HG03521 (cell line): ENCODE measurements around the gene CDC42SE2.
"Not testable (repeated sequence)": the region's sequence is repeated elsewhere in the genome, so short reads cannot be mapped to it uniquely, and the experiment has no call there.

Experiments
- ATAC-seq: cut with Tn5 transposase; IDR thresholded peaks from one replicate; pipeline ENCODE4 v1.9.1; 2021; ENCODE audit warnings: mild to moderate bottlenecking, moderate library complexity; ENCODE audit not compliant: unreplicated experiment

The CDC42SE2 gene

GRCh38 chr5:131277875-131278740, 14.3 kb downstream of the CDC42SE2 start:
- ATAC-seq = no peak

DNA sequence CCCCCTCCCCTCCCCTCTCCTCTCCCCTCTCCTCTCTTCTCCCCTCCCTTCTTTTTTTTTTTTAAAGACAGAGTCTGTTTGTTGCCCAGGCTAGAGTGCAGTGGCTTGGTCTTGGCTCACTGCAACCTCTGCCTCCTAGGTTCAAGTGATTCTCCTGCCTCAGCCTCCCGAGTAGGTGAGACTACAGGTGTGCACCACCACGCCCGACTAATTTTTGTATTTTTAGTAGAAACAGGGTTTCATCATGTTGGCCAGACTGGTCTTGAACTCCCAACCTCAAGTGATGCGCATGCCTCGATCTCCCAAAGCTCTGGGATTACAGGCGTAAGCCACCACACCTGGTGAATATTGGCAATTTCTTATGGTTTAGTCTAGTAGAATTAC, 14.9 kb downstream of the CDC42SE2 start:
- not testable (repeated sequence) for ATAC-seq

- no peak for ATAC-seq
Measured at GRCh38 chr5:131279204-131279603, 15.4 kb downstream of the CDC42SE2 start.

- ATAC-seq = no peak
Measured at GRCh38 chr5:131280417-131280816, 16.6 kb downstream of the CDC42SE2 start.

DNA sequence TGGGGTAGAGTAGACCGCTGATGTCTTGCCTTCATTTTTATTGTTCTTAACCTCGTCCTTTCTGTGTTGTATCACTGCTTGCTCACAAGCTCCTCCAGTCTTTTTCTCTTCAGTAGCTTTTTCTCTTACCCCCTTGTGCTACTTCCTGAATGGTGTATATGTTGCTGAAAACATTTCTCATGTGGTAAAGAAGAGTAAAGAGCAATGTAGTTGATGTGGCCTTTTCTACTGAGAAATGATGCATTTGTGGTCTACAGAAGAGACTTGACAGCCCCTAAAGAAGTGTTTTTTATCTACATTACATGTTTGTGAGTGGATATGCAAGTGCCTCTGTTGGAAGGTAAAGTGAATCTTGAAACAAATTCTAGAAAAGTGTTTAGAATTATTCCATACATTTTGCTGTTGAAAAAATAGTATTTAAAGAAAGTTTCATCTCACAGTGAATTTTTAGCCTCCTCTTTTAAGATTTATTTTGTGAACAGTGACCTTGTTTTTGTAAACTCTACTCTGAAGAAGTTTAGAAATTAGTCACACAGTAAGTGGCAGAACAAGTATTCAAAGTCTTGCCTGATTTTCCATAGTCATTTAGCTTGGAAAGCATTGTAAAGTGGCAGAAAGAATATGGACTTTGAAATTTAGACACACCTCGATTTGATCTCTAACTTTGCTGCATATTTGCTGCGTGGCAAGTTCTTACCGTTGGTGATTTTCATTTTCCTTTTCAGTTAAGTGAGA, 17.4 kb downstream of the CDC42SE2 start:
- peak; percentile 38 for ATAC-seq

- no peak for ATAC-seq
Measured at GRCh38 chr5:131281868-131282234, 18.0 kb downstream of the CDC42SE2 start.

DNA sequence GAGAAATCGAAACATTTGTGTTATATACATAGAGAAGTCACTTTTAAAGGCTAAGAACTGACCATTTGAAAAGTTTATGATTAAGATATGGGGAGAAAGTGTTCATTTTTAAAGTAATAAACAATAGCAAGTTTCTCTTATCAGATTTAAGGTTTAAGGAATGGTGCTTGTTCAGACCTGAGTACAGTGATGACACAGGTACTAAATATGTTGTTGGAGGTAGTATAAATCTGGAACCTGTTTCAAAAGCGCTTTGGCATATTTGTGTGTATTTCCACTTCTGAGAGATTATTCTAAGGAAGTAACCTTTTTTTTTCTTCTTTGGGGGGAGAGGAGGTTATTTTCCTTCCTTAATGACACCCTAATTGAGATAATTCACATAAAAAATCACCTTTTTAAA, 18.4 kb downstream of the CDC42SE2 start:
- no peak for ATAC-seq

DNA sequence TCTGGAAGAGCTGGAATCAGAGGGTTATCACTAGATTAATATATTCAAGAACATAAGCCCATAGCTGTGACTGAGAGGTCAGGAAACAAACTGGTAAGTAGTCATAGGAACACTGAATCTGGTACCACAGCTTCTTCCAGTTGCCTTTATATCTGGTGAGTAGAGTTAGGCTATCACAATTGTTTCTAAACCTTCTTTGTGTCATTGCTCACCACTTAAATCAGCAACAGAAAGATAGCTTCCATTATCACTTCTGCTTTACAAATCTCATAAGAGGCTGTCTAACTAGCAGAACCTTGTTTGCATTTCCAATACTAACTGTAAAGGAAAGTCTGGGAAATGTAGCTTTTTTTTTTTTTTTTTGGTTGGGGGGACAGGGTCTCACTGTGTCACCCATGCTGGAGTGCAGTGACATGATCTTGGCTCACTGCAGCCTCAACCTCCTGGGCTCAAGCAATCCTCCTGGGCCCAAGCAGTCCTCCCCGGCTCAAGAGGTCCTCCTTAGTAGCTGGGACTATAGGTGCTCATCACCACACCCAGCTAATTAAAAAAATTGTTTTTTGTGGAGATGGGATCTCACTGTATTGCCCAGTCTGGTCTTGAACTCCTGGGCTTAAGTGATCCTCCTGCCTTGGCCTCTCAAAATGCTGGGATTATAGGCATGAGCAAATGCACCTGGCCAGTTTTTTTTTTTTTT, 22.0 kb downstream of the CDC42SE2 start:
- no peak for ATAC-seq

DNA sequence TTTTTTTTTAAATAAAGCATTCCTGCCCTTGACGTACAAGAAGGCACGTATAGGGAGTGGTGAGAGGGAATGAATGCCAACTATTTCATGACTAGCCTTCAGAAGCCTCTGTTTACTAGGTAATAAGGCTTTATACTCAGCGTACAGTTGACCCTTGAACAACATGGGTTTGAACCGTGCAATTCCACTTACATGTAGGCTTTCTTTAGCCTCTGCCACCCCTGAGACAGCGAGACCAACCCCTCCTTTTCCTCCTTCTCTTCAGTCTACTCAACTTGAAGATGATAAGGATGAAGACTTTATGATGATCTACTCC, 22.5 kb downstream of the CDC42SE2 start:
- no peak for ATAC-seq

GRCh38 chr5:131288328-131288727, 24.5 kb downstream of the CDC42SE2 start:
- ATAC-seq = no peak

DNA sequence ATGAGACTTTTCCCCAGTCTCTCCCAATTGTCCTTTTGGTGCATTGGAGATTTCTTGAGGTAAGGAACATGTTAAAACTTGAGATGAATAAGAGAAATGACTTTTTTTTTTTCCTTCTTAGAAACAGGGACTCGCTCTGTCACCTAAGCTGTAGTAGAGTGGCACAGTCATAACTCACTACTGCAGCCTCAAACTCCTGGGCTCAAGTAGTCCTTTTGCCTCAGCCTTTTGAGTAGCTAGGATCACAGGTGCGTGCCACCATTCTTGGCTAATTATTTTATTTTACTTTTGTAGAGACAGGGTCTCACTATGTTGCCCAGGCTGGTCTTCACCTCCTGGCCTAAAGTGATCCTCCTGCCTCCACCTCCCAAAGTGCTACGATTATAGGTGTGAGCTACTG, 25.9 kb downstream of the CDC42SE2 start:
- no peak for ATAC-seq

DNA sequence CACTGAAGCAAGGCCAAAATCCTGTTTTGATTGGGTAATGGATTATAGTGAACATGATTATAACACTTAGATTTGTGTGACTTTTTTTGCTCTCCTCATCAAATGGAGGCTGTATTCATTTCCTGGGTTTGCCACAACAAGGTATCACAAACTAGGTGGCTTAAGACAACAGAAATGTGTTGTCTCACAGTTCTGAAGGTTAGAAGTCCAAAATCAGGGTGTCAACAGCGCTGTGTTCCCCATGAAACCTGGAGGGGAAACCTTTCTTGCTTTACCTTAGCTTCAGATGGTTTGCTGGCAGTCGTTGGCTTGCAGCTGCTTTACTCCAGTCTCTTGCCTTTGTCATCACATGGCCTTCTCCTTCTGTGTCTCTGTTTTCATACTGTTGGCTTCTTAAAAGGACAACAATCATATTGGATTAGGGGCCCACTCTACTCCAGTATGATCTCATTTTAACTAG, 32.4 kb downstream of the CDC42SE2 start:
- ATAC-seq = no peak

- ATAC-seq = no peak
Measured at GRCh38 chr5:131297886-131298285, 34.0 kb downstream of the CDC42SE2 start.

DNA sequence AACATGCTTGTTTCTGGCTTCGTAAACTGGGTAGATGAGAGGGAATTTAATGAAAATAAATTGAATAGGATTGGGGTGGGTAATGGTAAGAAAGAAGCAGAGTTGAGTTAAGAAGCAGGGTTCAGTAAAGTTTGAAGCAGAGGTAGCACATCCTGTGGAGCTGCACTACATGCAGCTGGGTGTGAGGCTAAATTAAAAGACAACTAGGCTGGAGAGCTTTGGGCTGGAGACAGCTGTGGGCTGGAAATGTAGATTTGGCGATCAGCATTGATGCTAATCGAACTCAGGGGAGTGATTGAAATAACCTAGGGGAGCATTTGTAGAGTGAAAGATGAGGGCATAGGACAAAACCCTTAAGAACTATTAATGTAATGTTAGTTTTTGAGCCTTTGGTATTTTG, 35.6 kb downstream of the CDC42SE2 start:
- ATAC-seq = no peak

DNA sequence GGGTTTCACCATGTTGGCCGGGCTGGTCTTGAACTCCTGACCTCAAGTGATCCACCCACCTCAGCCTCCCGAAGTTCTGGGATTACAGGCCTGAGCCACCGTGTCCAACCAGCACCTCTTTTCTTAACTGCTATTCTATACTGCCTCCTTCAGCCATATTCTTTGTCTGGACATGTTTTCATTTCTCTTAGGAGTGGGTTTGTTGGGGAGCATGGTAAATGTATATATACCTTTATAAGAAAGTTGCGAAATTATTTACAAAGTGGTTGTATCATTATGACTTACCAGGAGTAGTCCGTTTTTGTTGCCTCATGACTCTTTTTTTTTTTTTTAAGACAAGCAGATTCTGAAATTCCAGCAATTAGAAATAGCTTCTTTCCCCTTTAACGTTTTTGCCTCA, 38.7 kb downstream of the CDC42SE2 start:
- ATAC-seq = no peak

DNA sequence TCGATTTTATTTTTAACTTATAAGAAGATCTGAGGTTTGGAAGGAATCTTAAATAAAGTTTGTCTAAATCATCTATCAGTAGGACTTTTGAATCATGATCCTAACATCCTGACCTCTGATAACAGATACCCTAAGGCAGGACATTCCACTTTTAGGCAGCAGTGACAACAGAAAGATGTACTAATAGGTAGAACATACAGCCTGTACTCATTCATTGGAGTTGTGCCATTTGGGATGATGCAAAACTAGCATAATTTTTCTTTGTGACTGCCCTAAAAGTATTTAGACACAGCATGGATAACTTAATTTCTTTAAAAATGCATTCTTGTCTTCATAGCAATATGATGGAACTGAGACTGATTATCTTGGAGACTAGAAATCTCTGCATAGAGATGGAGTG, 39.7 kb downstream of the CDC42SE2 start:
- ATAC-seq = no peak

DNA sequence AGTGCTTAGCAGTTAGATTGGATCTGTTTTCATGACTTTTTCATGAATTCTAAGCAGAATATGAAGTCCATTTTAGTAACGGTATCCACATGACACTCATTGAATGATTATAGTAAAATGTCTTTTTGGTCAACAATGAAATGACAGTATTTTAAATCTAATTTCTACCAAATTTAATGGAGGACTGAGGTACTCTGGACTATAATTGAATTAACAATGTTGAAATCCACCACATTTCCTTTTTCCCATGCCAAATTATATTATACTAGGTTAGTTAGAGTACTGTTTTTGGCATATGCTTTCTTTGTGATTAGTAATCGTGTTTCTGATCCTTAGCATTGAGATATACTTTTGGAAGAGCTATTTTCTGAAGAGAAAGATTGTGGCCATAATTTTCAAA, 40.6 kb downstream of the CDC42SE2 start:
- ATAC-seq = no peak

- ATAC-seq = no peak
Measured at GRCh38 chr5:131305138-131305689, 41.4 kb downstream of the CDC42SE2 start.

GRCh38 chr5:131305906-131306305, 42.1 kb downstream of the CDC42SE2 start:
- no peak for ATAC-seq

DNA sequence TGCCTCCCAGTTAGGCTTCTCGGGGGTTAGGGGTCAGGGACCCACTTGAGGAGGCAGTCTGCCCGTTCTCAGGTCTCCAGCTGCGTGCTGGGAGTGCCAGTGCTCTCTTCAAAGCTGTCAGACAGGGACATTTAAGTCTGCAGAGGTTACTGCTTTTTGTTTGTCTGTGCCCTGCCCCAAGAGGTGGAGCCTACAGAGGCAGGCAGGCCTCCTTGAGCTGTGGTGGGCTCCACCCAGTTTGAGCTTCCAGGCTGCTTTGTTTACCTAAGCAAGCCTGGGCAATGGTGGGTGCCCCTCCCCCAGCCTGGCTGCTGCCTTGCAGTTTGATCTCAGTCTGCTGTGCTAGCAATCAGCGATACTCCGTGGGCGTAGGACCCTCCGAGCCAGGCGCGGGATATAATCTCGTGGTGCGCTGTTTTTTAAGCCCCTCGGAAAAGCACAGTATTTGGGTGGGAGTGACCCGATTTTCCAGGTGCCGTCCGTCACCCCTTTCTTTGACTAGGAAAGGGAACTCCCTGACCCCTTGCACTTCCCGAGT, 48.5 kb downstream of the CDC42SE2 start:
- ATAC-seq = not testable (repeated sequence)

GRCh38 chr5:131316026-131316425, 52.2 kb downstream of the CDC42SE2 start:
- ATAC-seq = no peak
